D721Med (cell line): ENCODE results near the gene NHLH1.
"Not testable (repeated sequence)": the region's sequence is repeated elsewhere in the genome, so short reads cannot be mapped to it uniquely, and the experiment has no call there.

Source experiments
- DNase-seq: peaks from one replicate; pipeline ENCODE4 v3.0.0; 2011; ENCODE audit warnings: low spot score; ENCODE audit not compliant: insufficient read length
- FAIRE-seq: peaks from 2 replicates; lab custom pipeline; 2011; peaks lifted over from hg19 to GRCh38; lab: Jason Lieb, UNC
- TF ChIP-seq, protein P1 (sequence below): IDR thresholded peaks from 2 replicates; pipeline ENCODE4 v1.5.1; 2012; ENCODE audit warnings: mild to moderate bottlenecking, control low read depth; ENCODE audit not compliant: insufficient read depth; ENCODE audit errors: missing control alignments

Gene NHLH1

DNA sequence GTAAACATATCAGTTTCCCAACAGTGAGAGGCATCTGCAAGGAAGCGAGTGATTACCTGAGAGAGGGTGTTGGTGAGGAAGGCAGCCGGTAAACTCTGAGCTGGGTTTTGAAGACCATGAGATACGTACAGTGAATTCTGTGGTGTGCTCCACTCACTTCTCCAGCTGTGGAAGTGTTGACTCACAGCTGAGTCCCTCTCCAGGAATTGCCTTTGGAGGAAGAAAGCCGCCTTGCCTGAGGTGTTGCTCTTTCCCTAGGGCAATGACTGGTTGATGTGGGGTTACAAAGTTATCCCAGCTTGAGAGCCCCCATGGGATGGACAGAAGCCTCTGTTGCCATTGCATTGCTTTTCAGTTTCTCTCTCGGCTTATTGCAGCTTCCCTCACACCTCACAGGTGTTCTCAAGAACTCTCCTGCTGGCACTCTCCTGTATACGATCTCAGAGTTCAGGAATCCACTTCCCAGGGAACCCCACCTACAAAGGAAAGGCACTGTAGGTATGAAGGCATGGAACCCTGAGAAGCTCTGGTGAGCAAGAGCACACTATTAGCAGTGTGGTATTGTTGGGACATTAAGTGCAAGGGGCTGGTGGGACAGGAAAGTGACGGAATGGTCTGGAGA lies 10.8 kb downstream of the NHLH1 start:
- DNase-seq (no peak), FAIRE-seq (no peak)
- TF ChIP-seq, protein P1, sequence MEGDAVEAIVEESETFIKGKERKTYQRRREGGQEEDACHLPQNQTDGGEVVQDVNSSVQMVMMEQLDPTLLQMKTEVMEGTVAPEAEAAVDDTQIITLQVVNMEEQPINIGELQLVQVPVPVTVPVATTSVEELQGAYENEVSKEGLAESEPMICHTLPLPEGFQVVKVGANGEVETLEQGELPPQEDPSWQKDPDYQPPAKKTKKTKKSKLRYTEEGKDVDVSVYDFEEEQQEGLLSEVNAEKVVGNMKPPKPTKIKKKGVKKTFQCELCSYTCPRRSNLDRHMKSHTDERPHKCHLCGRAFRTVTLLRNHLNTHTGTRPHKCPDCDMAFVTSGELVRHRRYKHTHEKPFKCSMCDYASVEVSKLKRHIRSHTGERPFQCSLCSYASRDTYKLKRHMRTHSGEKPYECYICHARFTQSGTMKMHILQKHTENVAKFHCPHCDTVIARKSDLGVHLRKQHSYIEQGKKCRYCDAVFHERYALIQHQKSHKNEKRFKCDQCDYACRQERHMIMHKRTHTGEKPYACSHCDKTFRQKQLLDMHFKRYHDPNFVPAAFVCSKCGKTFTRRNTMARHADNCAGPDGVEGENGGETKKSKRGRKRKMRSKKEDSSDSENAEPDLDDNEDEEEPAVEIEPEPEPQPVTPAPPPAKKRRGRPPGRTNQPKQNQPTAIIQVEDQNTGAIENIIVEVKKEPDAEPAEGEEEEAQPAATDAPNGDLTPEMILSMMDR, result no peak

DNA sequence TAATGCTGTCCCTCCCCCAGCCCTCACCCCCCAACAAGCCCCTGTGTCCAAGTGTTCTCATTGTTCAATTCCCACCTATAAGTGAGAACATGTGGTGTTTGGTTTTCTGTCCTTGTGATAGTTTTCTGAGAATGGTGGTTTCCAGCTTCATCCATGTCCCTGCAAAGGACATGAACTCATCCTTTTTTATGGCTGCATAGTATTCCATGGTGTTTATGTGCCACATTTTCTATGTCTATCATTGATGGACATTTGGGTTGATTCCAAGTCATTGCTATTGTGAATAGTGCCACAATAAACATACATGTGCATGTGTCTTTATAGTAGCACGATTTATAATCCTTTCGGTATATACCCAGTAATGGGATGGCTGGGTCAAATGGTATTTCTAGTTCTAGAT lies 17.9 kb downstream of the NHLH1 start:
- not testable (repeated sequence) for DNase-seq, FAIRE-seq

DNA sequence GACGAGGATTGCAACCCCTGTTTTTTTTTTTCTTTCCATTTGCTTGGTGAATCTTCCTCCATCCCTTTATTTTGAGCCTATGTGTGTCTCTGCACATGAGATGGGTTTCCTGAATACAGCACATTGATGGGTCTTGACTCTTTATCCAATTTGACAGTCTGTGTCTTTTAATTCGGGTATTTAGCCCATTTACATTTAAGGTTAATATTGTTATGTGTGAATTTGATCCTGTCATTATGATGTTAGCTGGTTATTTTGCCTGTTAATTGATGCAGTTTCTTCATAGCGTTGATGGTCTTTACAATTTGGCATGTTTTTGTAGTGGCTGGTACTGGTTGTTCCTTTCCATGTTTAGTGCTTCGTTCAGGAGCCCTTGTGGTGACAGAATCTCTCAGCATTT lies 21.5 kb downstream of the NHLH1 start:
- not testable (repeated sequence) for DNase-seq, FAIRE-seq

DNA sequence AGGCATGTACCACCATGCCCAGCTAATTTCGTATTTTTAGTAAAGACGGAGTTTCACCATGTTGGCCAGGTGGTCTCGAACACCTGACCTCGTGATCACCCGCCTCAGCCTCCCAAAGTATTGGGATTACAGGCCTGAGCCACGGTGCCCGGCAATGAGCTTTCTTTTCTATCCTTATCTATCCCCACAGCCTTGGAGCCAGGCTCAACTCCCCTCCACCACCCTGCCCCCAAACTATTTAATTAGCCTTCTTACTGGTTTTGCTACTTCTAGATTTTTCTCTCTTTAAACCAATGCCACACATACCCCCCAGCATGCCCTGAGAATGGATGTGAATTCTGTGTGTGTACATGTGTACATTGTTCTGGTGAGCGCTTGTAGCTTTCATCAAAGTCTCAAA lies 27.8 kb downstream of the NHLH1 start:
- DNase-seq (no peak), FAIRE-seq (no peak)
- TF ChIP-seq, protein P1, result no peak

DNA sequence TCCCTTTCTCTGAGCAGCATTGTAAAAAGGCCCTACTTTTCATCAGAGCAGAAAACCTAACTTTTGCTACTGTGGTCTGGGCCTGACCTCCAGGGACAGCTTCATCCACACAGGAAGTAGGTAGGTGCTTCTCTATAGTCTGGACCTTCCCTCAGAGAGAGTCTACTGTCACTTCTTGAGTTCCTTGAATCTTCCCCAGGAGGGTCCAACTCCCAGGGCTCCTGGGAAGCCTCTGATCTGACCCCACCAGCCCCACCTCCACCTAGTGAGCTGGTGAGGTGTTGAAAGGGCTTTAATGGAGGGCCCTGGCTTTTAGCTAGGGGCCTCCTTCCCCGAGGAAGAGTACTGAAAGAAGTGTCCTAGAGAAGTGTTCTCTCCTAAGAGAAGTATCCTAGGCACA lies 30.8 kb downstream of the NHLH1 start:
- TF ChIP-seq, protein P1, result no peak
- DNase-seq (no peak), FAIRE-seq (no peak)

DNA sequence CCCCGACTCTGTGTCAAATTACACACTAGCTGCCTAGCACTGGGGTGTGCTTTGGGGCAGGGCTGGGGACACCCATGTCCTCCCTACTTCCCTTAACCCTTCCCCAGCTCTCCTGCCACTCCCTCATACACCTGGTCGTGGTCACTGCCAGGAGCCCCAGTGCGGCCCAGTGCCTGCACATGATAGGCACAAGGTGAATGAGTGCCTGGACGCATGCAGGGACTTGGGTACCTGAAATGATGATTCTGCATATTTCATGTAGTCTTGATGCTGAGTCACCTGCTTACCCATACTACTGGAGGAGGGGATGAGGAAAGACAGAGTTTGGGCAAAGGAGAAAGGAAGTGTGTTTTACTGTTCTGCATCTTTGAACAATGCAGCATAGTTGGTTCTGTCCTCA lies 32.0 kb downstream of the NHLH1 start:
- DNase-seq (no peak), FAIRE-seq (no peak)
- TF ChIP-seq, protein P1, result no peak

DNA sequence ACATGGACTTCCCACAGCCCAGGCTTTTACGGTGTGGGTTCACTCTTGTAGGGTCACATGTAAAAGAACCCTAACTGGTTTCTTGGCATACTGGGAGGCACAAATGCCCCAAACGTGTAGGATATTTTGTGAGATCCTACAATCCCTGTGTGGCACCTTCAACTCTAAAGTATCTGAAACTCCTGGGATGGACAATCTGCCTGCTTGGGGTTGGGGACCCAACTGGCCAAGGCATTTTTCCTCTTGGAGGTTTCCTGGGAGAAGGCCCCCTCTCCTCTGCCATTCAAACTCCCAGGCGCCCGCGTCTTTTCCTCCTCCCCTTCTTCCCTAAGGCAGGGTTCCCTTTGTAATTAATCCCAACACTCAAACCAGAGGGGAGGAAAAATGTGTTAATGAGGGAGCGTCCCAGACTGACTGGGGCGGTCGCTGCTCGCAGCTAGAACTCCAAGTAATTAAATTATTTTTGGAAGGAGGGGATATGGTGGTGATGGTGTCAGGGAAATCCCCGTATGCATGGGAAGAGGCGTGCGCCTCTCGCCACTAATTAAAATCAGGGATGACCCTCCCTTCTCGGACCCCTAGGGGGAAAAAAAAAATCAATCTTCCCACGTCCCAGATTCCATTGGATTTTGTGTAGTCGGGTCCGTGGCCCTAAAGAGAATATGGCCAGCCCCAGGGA lies 32.8 kb downstream of the NHLH1 start:
- TF ChIP-seq, protein P1, result no peak
- no peak for DNase-seq
- no peak for FAIRE-seq

DNA sequence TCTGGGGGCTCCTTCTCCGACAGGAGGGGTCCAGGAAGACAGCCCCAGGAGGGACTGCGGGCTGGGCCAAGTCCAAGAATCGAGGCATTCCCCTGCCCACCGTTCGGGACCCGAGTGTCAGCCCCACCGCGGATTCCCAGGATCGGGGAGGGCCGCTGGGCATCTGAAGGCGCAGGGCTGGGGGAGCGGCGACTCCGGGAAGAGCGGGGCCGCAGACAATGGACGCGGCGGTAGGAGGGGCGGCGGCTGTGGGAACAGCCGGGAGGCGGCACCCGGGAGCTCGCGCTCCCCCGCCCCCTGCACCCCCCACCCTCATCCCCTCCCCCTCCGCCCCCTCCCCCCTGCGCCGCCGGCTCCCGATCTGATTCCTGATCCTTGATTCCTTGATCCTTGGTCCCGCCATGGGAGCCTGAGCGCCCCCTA lies 33.4 kb downstream of the NHLH1 start, which contains the start of gene VANGL2:
Gene VANGL2, plus strand, starts transcription at position 342 of the 423 bp plus-strand sequence. CDS start 15,274 bp downstream, outside the sequence.
- DNase-seq, result peak; percentile 94
- TF ChIP-seq, protein P1, result no peak
- FAIRE-seq, result no peak
